Measurements from ENCODE around the gene SLC22A1. TPM values are rescaled to one million over a fixed set of nuclear protein-coding genes. Genes with fewer than 3 reads are reported as not detected.
"Not testable (repeated sequence)": the region's sequence is repeated elsewhere in the genome, so short reads cannot be mapped to it uniquely, and the experiment has no call there.

The SLC22A1 gene
- not detected for total RNA-seq

DNA sequence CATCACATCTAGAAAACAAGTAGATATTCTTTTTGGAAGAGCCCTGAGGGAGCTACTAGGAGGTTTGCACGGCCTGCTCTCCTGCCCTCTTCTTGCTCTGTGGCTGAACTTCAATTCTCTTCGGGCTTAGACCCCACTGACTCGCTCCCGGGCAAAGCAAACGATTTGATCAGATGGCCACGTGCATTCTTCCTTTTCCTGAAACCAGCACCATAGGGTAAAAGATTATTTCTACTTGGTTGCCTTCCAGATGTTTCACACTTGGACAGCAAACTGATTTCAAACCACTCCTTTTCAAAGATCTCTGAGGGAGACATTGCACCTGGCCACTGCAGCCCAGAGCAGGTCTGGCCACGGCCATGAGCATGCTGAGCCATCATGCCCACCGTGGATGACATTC, at the start of gene SLC22A1:
TSS of gene SLC22A1 (plus strand) at position 258 of the 400 bp plus-strand sequence. CDS start at position 379, 121 bp downstream.
- no peak for DNase-seq (ENCODE audit: low spot score in 2 of 2)
- no peak for FAIRE-seq

DNA sequence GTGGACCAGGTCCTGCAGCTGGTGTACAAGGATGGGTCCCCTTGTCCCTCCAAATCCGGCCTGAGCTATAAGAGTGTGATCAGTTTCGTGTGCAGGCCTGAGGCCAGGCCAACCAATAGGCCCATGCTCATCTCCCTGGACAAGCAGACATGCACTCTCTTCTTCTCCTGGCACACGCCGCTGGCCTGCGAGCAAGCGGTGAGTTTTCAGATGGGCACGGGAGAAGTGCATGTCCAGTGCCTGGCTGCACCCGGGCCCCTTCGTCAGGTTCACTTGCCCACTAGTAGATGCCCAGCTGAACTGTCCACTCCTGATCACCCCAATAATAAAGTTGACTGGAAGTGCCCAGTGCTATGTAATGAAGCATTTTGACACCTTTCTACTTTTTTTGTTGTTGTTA, 48.3 kb upstream of the SLC22A1 start:
- FAIRE-seq, result no peak
- no peak for DNase-seq (ENCODE audit: low spot score in 2 of 2)

GRCh38 chr6:160076009-160076408, 45.6 kb upstream of the SLC22A1 start:
- DNase-seq (ENCODE audit: low spot score in 2 of 2) (no peak), FAIRE-seq (no peak)

GRCh38 chr6:160077024-160077423, 44.6 kb upstream of the SLC22A1 start:
- DNase-seq (ENCODE audit: low spot score in 2 of 2) (no peak), FAIRE-seq (no peak)

GRCh38 chr6:160077526-160077925, 44.1 kb upstream of the SLC22A1 start:
- DNase-seq (ENCODE audit: low spot score in 2 of 2), result no peak
- FAIRE-seq, result no peak

- no peak for DNase-seq (ENCODE audit: low spot score in 2 of 2)
- FAIRE-seq, result no peak
Observed at GRCh38 chr6:160078883-160079685, 42.5 kb upstream of the SLC22A1 start.

DNA sequence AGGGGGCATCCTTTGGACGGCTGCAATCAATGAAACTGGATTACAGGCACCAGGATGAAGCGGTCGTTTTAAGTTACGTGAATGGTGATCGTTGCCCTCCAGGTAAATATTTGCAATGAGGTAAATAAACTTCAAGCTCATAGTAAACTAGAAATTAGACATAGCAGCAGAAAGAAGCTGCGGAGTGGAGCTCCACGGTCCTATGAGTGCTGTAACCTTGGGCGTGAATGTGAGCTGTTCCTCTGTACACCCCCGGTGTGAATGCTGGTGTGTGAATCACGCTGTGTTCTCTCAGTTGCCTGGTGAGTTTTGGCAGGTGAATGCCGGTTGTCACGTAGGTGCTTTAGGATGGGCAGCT, 42.0 kb upstream of the SLC22A1 start:
- DNase-seq (ENCODE audit: low spot score in 2 of 2) (no peak), FAIRE-seq (no peak)

- DNase-seq (ENCODE audit: low spot score in 2 of 2) (no peak), FAIRE-seq (no peak)
Observed at GRCh38 chr6:160080097-160080496, 41.5 kb upstream of the SLC22A1 start.

- DNase-seq (ENCODE audit: low spot score in 2 of 2) (no peak), FAIRE-seq (no peak)
Observed at GRCh38 chr6:160081398-160081797, 40.2 kb upstream of the SLC22A1 start.

GRCh38 chr6:160082627-160083026, 39.0 kb upstream of the SLC22A1 start:
- no peak for DNase-seq (ENCODE audit: low spot score in 2 of 2)
- no peak for FAIRE-seq

DNA sequence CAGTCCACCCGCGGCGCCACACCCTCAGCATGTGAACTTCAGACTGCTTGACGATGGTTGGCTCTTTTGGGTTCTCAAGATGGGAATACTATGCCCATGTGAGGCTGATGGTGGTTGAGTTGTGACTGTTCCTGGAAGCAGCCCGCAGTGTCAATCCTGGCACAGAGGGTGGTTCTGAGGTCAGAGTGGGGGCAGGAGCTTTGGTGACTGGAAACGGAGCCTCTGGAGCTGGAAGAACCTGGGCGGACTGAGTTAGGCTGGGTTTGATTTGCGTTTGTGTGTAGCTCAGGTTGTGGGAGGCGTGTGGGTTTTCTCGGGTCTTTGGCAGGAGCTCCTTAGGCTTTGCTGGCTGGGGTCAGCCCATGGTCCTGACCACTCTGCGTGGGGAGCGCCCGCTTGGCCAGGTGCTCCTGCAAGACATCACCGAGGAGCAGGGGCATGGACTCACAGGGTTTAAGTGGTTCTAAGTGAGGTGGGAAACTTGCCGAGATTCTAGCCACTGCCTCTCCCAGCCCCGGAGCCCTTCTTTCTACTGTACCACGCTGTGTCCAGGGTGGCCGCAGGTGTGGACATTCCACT, 37.3 kb upstream of the SLC22A1 start:
- FAIRE-seq (no peak), DNase-seq (ENCODE audit: low spot score in 2 of 2) (no peak)

DNA sequence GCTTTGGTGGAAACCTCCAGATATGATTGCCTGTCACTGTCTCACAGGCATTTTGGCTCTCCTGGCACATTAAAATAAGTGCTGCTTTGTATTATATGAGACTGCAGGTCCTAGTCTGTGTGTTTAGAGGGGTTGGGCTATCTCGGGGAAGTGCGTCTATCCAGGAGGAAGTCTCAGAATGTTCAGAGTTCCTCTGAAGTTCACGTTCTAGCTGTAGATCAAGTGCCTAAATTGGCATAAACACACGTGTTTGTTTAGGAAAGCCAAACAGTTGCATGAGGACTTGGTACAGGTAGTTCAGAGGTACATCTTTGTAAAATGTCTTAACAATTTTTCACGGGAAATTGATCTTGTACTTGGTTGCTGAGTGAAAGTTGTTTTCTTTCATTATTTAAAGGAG, 36.4 kb upstream of the SLC22A1 start:
- DNase-seq (ENCODE audit: low spot score in 2 of 2) (no peak), FAIRE-seq (no peak)

- DNase-seq (ENCODE audit: low spot score in 2 of 2) (no peak), FAIRE-seq (no peak)
Observed at GRCh38 chr6:160085713-160086505, 35.7 kb upstream of the SLC22A1 start.

- FAIRE-seq, result no peak
Observed at GRCh38 chr6:160086754-160087153, 34.9 kb upstream of the SLC22A1 start.

DNA sequence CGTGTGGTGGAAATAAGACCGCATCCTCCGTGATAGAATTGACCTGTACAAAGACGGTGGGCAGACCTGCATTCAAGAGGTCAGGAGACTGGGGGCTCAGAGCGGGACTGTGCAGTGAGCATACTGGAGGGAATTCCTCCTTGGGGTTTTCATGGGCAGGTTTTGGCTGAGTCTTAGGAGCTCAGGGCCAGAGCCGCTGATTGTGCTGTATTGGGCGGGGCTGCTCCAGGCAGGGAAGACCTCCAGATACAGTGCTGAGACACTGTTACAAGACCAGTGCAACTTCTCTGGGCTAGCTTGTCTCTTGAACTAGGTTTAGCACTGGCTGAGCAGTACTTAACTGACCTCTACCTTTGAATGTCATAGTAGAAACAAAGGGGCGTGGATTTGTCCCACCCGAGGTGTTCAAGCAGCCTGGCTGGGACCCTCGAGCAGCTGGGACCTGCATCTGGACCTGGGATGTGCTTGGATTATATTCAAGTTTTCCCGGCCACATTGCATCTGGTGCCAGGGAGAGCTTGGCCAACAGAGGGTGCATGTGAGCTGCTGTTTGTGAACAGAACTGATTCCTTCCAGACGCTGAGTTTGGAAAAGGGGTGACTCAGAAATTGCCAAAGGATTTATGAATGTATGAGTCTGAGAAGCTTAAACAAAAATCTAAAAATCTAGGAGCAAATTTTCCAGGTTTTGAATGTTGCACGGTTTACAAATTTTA, 33.4 kb upstream of the SLC22A1 start:
- FAIRE-seq, result peak; percentile 15
- DNase-seq (ENCODE audit: low spot score in 2 of 2), result peak; percentile 59 to 83

More at GRCh38 chr6:160086754-160087153, 34.9 kb upstream of the SLC22A1 start:
- DNase-seq (ENCODE audit: low spot score in 2 of 2), result no peak

- peak in 1 of 2 donors; percentile 44 for DNase-seq (ENCODE audit: low spot score in 2 of 2)
- no peak for FAIRE-seq
Observed at GRCh38 chr6:160088784-160089533, 32.7 kb upstream of the SLC22A1 start.

GRCh38 chr6:160089534-160089897, 32.1 kb upstream of the SLC22A1 start:
- DNase-seq (ENCODE audit: low spot score in 2 of 2) (no peak), FAIRE-seq (no peak)

GRCh38 chr6:160090442-160091239, 31.0 kb upstream of the SLC22A1 start:
- FAIRE-seq; DNase-seq (ENCODE audit: low spot score in 2 of 2): not testable (repeated sequence)

GRCh38 chr6:160092176-160092575, 29.4 kb upstream of the SLC22A1 start:
- FAIRE-seq; DNase-seq (ENCODE audit: low spot score in 2 of 2): not testable (repeated sequence)
